Fibroblast of skin of left quadriceps (primary cell): ENCODE data around the gene C1orf226.
"Not testable (repeated sequence)": the region's sequence is repeated elsewhere in the genome, so short reads cannot be mapped to it uniquely, and the experiment has no call there.

ENCODE experiments used
- DNase-seq, 2 experiments: peaks; one replicate each; pipeline ENCODE4 v3.0.0-alpha.2; 2013; ENCODE audit warnings: low read depth in 2 of 2

Gene C1orf226

GRCh38 chr1:162405800-162406199 is 24.3 kb downstream of the C1orf226 start:
- DNase-seq: no peak

- no peak for DNase-seq
Measured at GRCh38 chr1:162406811-162407210, 25.3 kb downstream of the C1orf226 start.

DNA sequence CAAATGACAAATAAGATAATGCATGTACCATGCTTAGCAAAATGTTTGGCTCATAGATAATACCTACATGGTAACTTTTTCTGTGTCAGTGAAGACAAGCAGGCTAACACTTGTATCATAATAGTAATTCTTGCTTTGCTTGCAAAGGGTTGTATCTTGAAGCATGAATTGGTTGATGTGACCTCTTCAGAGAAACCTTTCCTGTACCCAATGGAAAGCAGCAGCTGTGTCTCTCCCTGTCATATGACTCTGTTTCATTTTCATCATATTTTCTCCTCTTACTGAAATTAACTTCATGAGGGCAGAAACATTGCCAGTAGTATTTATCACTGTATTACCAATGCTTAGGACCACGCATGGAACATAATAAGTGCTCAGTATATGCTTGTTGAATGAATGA is 26.0 kb downstream of the C1orf226 start:
- DNase-seq: no peak

- DNase-seq: no peak
Measured at GRCh38 chr1:162412002-162412401, 30.5 kb downstream of the C1orf226 start, which contains the start of gene SH2D1B. Gene SH2D1B, minus strand, starts transcription at chr1:162412136. Its CDS starts 120 bp downstream, at chr1:162412016.

DNA sequence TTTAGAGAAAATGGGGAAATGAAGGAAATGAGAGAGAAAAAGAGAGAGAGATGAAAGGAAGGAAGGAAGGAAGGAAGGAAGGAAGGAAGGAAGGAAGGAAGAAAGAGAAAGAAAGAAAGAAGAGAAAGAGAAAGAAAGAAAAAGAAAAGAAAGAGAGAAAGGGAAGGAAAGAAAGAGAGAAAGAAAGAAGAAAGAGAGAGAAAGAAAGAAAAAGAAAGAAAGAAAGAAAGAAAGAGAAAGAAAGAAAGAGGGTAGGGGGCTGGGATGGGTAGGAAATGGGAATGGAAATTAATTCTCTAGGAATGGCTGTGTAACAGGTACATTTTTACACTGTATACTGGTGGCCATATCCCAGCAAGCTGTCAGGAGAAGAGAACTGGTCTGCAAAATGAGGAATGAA is 34.7 kb downstream of the C1orf226 start:
- no peak for DNase-seq

DNA sequence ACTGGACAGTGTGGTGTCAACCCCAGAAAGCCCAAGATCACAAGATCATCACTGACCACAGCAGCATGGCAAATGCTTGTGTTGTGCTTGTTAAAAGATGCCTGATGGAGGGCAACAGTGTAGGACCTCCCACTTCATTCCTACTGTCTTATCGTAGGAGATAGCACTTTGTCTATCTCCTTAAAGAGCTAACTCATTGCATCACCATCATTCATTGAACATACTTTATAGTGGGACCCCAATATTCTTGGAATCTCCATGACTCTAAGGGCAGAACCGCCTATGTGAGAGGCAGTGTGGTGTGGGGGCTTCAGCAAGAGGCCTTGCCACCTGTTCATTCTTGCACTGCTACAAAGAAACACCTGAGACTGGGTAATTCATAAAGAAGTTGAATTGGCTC is 35.4 kb downstream of the C1orf226 start:
- DNase-seq: no peak

GRCh38 chr1:162417650-162418049 is 36.1 kb downstream of the C1orf226 start:
- no peak for DNase-seq

GRCh38 chr1:162418584-162418983 is 37.1 kb downstream of the C1orf226 start:
- DNase-seq: not testable (repeated sequence)

- not testable (repeated sequence) for DNase-seq
Measured at GRCh38 chr1:162419450-162419931, 38.0 kb downstream of the C1orf226 start.

GRCh38 chr1:162420120-162420519 is 38.6 kb downstream of the C1orf226 start:
- DNase-seq: no peak

GRCh38 chr1:162421258-162422164 is 40.0 kb downstream of the C1orf226 start:
- DNase-seq: no peak

GRCh38 chr1:162422662-162423375 is 41.3 kb downstream of the C1orf226 start:
- DNase-seq: no peak

- DNase-seq: no peak
Measured at GRCh38 chr1:162430583-162430982, 49.1 kb downstream of the C1orf226 start.

DNA sequence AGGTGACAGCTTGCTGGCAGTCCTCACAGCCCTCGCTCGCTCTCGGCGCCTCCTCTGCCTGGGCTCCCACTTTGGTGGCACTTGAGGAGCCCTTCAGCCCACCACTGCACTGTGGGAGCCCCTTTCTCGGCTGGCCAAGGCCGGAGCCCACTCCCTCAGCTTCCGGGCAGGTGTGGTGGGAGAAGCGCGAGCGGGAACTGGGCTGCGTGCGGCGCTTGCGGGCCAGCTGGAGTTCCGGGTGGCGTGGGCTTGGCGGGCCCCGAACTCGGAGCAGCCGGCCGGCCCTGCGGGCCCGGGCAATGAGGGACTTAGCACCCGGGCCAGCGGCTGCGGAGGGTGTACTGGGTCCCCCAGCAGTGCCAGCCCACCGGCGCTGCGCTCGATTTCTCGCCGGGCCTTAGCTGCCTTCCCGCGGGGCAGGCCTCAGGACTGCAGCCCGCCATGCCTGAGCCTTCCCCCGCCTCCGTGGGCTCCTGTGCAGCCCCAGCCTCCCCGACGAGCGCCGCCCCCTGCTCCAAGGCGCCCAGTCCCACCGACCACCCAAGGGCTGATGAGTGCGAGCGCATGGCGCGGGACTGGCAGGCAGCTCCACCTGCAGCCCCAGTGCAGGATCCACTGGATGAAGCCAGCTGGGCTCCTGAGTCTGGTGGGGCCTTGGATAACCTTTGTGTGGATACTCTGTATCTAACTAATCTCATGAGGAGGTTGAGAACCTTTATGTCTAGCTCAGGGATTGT is 51.6 kb downstream of the C1orf226 start:
- not testable (repeated sequence) for DNase-seq
